Measurements from ENCODE around the gene NSMCE4A. TPM values are rescaled to one million over a fixed set of nuclear protein-coding genes. Genes with fewer than 3 reads are reported as not detected.
"Not testable (repeated sequence)": the region's sequence is repeated elsewhere in the genome, so short reads cannot be mapped to it uniquely, and the experiment has no call there.

The NSMCE4A gene
- total and polyA plus RNA-seq, 7 donors: 10.7 to 41.9 (median 15.3) TPM

DNA sequence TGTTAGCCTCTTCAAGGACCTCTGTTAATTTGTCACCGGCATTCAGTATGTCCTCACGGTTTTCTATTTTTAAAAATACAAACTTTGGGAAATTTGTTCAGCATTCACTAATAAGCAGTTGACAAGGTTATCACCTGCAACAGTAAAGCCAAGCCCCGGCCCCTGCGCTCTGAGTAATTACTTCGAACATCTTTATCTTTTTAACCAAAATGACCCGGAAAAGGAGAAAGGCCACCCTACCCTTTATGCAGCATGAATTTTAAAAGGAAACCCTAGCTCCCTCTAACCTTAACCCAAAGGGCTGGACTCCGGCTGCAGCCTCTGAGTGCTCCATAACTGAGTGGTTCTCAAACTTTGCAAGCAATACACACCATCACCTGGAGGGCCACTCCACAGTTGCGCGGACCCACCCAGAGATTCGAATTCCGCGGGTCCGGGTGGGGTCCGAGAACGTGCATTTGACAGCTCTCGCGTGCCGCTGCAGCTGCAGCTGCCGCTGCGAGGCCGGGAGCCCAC is 940 bp downstream of the NSMCE4A start:
- peak overlapping the region; percentile 89 for H3K27ac ChIP-seq
- H3K4me3 ChIP-seq: peak overlapping the region; percentile 75
- TF ChIP-seq CTCF (IDR thresholded peaks at IDR 0.05): no peak
- H3K27me3 ChIP-seq (ENCODE audit: insufficient read depth in 3 of 3, low read length in 2 of 3): no peaks in the 10 kb centered on the region
- WGBS, 3 donors: 8 to 12% (median 10%) methylated on average over 21 of the region's 21 CpGs
- H3K36me3 ChIP-seq (ENCODE audit: insufficient read depth in 1 of 2, low read depth in 1 of 2): peaks cover 3 to 35% of the 10 kb centered on the region in 2 donors
- H3K4me1 ChIP-seq: peaks cover 14% of the 10 kb centered on the region
- H3K9me3 ChIP-seq: no peaks in the 10 kb centered on the region
- DNase-seq: no peak
- intact Hi-C loops (cut with DNase I): loop anchor here (2.0 to 10.0 kb wide), 3 partner anchors 45 to 141 kb away; partner anchors contain the start of gene ATE1 (in 2 of the 2)
- ATAC-seq: peak in 1 of 4 donors; percentile 29

DNA sequence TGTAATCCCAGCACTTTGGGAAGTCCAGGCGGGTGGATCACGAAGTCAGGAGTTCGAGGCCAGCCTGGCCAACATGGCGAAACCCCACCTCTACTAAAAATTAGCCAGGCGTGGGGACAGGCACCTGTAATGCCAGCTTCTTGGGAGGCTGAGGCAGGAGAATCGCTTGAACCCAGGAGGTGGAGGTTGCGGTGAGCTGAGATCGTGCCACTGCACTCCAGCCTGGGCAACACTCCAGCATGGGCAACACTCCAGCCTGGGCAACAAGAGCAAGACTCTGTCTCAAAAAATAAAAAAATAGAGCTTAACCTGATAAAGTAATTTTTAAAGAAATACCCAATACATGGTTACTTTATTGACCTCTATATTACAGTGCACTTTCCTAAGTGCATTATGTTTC is 5.9 kb downstream of the NSMCE4A start:
- Histone ChIP-seq H3K36me3 (ENCODE audit: insufficient read depth in 1 of 2, low read depth in 1 of 2) (peaks cover 3 to 84% of the 10 kb centered on the region in 2 donors), H3K4me1 (peaks cover 12% of the 10 kb centered on the region)
- H3K9me3 ChIP-seq; H3K27me3 ChIP-seq (ENCODE audit: insufficient read depth in 3 of 3, low read length in 2 of 3); H3K4me3 ChIP-seq; intact Hi-C loops (cut with DNase I); ATAC-seq; H3K27ac ChIP-seq: not testable (repeated sequence)
- 70 to 89% (median 76%) methylated on average over 8 of the region's 8 CpGs for WGBS, 3 donors
- peak in 1 of 2 donors; percentile 59 for DNase-seq

- Histone ChIP-seq H3K27me3 (ENCODE audit: insufficient read depth in 3 of 3, low read length in 2 of 3) (no peaks in the 10 kb centered on the region), H3K27ac (no peak overlapping the region), H3K36me3 (ENCODE audit: insufficient read depth in 1 of 2, low read depth in 1 of 2) (peaks cover 3 to 94% of the 10 kb centered on the region in 2 donors), H3K4me3 (no peak overlapping the region), H3K4me1 (no peaks in the 10 kb centered on the region), H3K9me3 (no peaks in the 10 kb centered on the region)
- ATAC-seq (peak in 1 of 4 donors; percentile 58), DNase-seq (no peak)
- intact Hi-C loops (cut with DNase I): no loop called here
- TF ChIP-seq CTCF (IDR thresholded peaks at IDR 0.05): no peak
- WGBS, 3 donors: 56 to 77% (median 68%) methylated on average over 3 of the region's 3 CpGs
These were observed 9.0 kb downstream of the NSMCE4A start for GRCh38 chr10:121965996-121966395.

- WGBS, 3 donors: 89 to 91% (median 89%) methylated on average over 2 of the region's 2 CpGs
- H3K27ac ChIP-seq: no peak overlapping the region
- ATAC-seq (no peak), DNase-seq (no peak)
- no peaks in the 10 kb centered on the region for H3K27me3 ChIP-seq (ENCODE audit: insufficient read depth in 3 of 3, low read length in 2 of 3)
- H3K4me1 ChIP-seq: no peaks in the 10 kb centered on the region
- peaks cover 2 to 93% of the 10 kb centered on the region in 2 donors for H3K36me3 ChIP-seq (ENCODE audit: insufficient read depth in 1 of 2, low read depth in 1 of 2)
- intact Hi-C loops (cut with DNase I): no loop called here
- no peak overlapping the region for H3K4me3 ChIP-seq
- no peak for TF ChIP-seq CTCF (IDR thresholded peaks at IDR 0.05)
- no peaks in the 10 kb centered on the region for H3K9me3 ChIP-seq
These were observed 13.6 kb downstream of the NSMCE4A start for GRCh38 chr10:121961456-121961855.

DNA sequence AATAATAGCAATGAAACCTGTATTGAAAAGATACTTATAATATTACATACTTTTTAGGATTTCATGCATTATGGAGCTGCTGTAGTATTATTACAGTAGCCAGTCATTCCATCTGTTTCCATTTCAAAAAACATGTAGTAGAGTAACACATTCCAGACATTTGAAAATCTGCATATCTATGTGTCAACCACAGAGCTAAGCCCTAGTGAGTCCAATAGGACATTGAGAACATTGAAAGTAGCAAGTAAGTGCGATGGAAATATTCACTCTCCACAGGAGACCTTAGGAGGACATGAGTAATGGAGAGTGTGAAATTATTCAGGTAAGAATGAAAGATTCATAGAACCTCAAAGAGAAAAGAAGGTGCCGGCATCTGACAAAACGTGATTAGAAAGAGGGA is 15.3 kb downstream of the NSMCE4A start:
- Histone ChIP-seq H3K9me3 (no peaks in the 10 kb centered on the region), H3K36me3 (ENCODE audit: insufficient read depth in 1 of 2, low read depth in 1 of 2) (peaks cover 2 to 90% of the 10 kb centered on the region in 2 donors), H3K27me3 (ENCODE audit: insufficient read depth in 3 of 3, low read length in 2 of 3) (no peaks in the 10 kb centered on the region), H3K4me3 (no peak overlapping the region), H3K27ac (no peak overlapping the region), H3K4me1 (no peaks in the 10 kb centered on the region)
- no peak for ATAC-seq
- DNase-seq: no peak
- 90 to 94% (median 91%) methylated on average over 3 of the region's 3 CpGs for WGBS, 3 donors
- intact Hi-C loops (cut with DNase I): no loop called here
- no peak for TF ChIP-seq CTCF (IDR thresholded peaks at IDR 0.05)
